ENCODE measurements around the gene HJURP. TPM values are rescaled to one million over a fixed set of nuclear protein-coding genes. Genes with fewer than 3 reads are reported as not detected.

HJURP gene
- total and polyA plus RNA-seq, 9 of the 15 experiments (the other 6 are each of a cell fraction or from before 2014, with no cell fraction given) = 13.8 to 102 (median 28.3) TPM

DNA sequence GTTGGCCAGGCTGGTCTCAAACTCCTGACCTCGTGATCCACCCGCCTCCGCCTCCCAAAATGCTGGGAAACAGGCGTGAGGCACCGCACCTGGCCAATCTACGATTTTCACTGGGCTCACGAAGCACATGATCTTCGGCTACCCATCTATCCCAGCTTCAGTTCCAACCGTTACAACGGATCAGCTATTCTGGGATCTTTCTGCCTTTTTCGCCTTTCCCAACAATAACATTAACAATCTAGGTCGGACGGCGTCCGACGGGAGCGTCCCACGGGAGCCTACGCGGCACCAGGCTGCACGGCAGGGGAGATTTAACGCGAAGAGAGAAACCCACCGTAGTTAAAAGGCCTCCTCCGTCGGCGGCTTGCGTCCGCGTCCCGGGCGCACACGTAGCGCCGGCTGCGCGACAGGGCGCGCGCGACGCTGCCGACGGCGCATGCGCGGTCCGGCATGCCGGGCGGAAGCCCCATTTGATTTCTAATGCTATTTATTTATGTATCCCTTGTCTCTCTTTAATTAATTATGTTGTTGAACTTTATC is 13.7 kb upstream of the HJURP start, which contains the start of gene MSL3B (continued):
- TF ChIP-seq KDM5B (IDR thresholded peaks at IDR 0.05; ENCODE audit: insufficient replicate concordance, low read depth, low read length) = peak; percentile 52
- peak; percentile 82 for TF ChIP-seq MTA1 (IDR thresholded peaks at IDR 0.05; ENCODE audit: borderline replicate concordance)
- TF ChIP-seq, protein P1, sequence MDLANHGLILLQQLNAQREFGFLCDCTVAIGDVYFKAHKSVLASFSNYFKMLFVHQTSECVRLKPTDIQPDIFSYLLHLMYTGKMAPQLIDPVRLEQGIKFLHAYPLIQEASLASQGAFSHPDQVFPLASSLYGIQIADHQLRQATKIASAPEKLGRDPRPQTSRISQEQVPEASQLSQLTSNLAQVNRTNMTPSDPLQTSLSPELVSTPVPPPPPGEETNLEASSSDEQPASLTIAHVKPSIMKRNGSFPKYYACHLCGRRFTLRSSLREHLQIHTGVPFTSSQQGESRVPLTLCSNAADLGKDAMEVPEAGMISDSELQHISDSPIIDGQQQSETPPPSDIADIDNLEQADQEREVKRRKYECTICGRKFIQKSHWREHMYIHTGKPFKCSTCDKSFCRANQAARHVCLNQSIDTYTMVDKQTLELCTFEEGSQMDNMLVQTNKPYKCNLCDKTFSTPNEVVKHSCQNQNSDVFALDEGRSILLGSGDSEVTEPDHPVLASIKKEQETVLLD (IDR thresholded peaks at IDR 0.05) = 0 out of 2 replicates have a peak, but pooled peaks have one; percentile 72
- TF ChIP-seq, protein P2, sequence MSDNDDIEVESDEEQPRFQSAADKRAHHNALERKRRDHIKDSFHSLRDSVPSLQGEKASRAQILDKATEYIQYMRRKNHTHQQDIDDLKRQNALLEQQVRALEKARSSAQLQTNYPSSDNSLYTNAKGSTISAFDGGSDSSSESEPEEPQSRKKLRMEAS (CRISPR knock-in tag; IDR thresholded peaks at IDR 0.05) = peak; percentile 37; the same call in 1 of the 2 replicates
- TF ChIP-seq ZFX (CRISPR knock-in tag; IDR thresholded peaks at IDR 0.05) = peak; percentile 76
- TF ChIP-seq, protein P3, sequence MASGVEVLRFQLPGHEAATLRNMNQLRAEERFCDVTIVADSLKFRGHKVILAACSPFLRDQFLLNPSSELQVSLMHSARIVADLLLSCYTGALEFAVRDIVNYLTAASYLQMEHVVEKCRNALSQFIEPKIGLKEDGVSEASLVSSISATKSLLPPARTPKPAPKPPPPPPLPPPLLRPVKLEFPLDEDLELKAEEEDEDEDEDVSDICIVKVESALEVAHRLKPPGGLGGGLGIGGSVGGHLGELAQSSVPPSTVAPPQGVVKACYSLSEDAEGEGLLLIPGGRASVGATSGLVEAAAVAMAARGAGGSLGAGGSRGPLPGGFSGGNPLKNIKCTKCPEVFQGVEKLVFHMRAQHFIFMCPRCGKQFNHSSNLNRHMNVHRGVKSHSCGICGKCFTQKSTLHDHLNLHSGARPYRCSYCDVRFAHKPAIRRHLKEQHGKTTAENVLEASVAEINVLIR (CRISPR knock-in tag; IDR thresholded peaks at IDR 0.05) = peak; percentile 32; the same call in 1 of the 2 replicates
- no peak for TF ChIP-seq SMC3 (conservative IDR thresholded peaks at IDR 0.05; ENCODE audit: insufficient read depth, low read depth, low read length)
- TF ChIP-seq, protein P4, sequence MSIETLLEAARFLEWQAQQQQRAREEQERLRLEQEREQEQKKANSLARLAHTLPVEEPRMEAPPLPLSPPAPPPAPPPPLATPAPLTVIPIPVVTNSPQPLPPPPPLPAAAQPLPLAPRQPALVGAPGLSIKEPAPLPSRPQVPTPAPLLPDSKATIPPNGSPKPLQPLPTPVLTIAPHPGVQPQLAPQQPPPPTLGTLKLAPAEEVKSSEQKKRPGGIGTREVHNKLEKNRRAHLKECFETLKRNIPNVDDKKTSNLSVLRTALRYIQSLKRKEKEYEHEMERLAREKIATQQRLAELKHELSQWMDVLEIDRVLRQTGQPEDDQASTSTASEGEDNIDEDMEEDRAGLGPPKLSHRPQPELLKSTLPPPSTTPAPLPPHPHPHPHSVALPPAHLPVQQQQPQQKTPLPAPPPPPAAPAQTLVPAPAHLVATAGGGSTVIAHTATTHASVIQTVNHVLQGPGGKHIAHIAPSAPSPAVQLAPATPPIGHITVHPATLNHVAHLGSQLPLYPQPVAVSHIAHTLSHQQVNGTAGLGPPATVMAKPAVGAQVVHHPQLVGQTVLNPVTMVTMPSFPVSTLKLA (conservative IDR thresholded peaks at IDR 0.05) = peak in 1 of 2 experiments; percentile 44; a peak in 1 of 4 replicates
- TF ChIP-seq, protein P5, sequence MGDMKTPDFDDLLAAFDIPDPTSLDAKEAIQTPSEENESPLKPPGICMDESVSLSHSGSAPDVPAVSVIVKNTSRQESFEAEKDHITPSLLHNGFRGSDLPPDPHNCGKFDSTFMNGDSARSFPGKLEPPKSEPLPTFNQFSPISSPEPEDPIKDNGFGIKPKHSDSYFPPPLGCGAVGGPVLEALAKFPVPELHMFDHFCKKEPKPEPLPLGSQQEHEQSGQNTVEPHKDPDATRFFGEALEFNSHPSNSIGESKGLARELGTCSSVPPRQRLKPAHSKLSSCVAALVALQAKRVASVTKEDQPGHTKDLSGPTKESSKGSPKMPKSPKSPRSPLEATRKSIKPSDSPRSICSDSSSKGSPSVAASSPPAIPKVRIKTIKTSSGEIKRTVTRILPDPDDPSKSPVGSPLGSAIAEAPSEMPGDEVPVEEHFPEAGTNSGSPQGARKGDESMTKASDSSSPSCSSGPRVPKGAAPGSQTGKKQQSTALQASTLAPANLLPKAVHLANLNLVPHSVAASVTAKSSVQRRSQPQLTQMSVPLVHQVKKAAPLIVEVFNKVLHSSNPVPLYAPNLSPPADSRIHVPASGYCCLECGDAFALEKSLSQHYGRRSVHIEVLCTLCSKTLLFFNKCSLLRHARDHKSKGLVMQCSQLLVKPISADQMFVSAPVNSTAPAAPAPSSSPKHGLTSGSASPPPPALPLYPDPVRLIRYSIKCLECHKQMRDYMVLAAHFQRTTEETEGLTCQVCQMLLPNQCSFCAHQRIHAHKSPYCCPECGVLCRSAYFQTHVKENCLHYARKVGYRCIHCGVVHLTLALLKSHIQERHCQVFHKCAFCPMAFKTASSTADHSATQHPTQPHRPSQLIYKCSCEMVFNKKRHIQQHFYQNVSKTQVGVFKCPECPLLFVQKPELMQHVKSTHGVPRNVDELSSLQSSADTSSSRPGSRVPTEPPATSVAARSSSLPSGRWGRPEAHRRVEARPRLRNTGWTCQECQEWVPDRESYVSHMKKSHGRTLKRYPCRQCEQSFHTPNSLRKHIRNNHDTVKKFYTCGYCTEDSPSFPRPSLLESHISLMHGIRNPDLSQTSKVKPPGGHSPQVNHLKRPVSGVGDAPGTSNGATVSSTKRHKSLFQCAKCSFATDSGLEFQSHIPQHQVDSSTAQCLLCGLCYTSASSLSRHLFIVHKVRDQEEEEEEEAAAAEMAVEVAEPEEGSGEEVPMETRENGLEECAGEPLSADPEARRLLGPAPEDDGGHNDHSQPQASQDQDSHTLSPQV (IDR thresholded peaks at IDR 0.05) = 0 out of 2 replicates have a peak, but pooled peaks have one; percentile 52
- peak; percentile 45; the same call in 1 of the 2 replicates for TF ChIP-seq HCFC1 (IDR thresholded peaks at IDR 0.05; ENCODE audit: low read depth, low read length)
- no peak for TF ChIP-seq ZFPM2 (CRISPR knock-in tag; IDR thresholded peaks at IDR 0.05)
- TF ChIP-seq SIRT6 (IDR thresholded peaks at IDR 0.05; ENCODE audit: low read depth, low read length) = no peak
- peak; percentile 86 for TF ChIP-seq RBFOX2 (IDR thresholded peaks at IDR 0.05; ENCODE audit: low read depth, low read length)
- no peak for TF ChIP-seq KLF6 (CRISPR knock-in tag; IDR thresholded peaks at IDR 0.05; ENCODE audit: borderline replicate concordance)
- TF ChIP-seq FOXK1 (CRISPR knock-in tag; IDR thresholded peaks at IDR 0.05; ENCODE audit: borderline replicate concordance) = no peak
- no peak for TF ChIP-seq SLC30A9 (CRISPR knock-in tag; IDR thresholded peaks at IDR 0.05)
- peak; percentile 25 for TF ChIP-seq TAF1 (IDR thresholded peaks at IDR 0.05; ENCODE audit: control insufficient read depth, extremely low read depth, insufficient read depth, low read length, severe bottlenecking)
- peak; percentile 88 for TF ChIP-seq CREB1 (IDR thresholded peaks at IDR 0.05)
- peak; percentile 56; the same call in 1 of the 2 replicates for TF ChIP-seq CREB1 (CRISPR knock-in tag; IDR thresholded peaks at IDR 0.05)

All from K562 (cell line).